ENCODE data around the gene RRP1. TPM values are rescaled to one million over a fixed set of nuclear protein-coding genes. Genes with fewer than 3 reads are reported as not detected.

RRP1 gene
- total RNA-seq, 1 experiment from 2014 or later, result 53.9 TPM

GRCh38 chr21:43794311-43794710 lies 4.9 kb downstream of the RRP1 start:
- H3K36me3 ChIP-seq (ENCODE audit: control insufficient read depth in 1 of 2, insufficient read depth in 2 of 2, low read length in 2 of 2), result peaks cover 66 to 77% of the 10 kb centered on the region in 2 experiments

GRCh38 chr21:43794857-43795256 lies 5.5 kb downstream of the RRP1 start:
- no peaks in the 10 kb centered on the region; the same call in 1 of the 2 replicates for H4K20me1 ChIP-seq (ENCODE audit: insufficient read depth)
- H3K4me3 ChIP-seq (replicated peaks in 1 of 2; ENCODE audit: low read depth in 1 of 2, low read length in 2 of 2), result no peak overlapping the region
- H3K9me3 ChIP-seq (ENCODE audit: control insufficient read depth in 1 of 2, insufficient read depth in 1 of 2, low read depth in 1 of 2, low read length in 2 of 2), result no peaks in the 10 kb centered on the region
- intact Hi-C loops (cut with micrococcal nuclease), result no loop called here
- peaks cover 4 to 12% of the 10 kb centered on the region in 2 experiments; a peak in 3 of 4 replicates for H3K4me1 ChIP-seq (ENCODE audit: control insufficient read depth in 1 of 2, insufficient read depth in 2 of 2, low read length in 2 of 2)
- no peak for DNase-seq (ENCODE audit: low read depth, low spot score)
- peaks cover 70 to 80% of the 10 kb centered on the region in 2 experiments for H3K36me3 ChIP-seq (ENCODE audit: control insufficient read depth in 1 of 2, insufficient read depth in 2 of 2, low read length in 2 of 2)
- no peak overlapping the region for H2AFZ ChIP-seq (ENCODE audit: low read depth, low read length, poor library complexity, severe bottlenecking)
- POLR2A ChIA-PET, result no interaction called here
- RAD21 ChIA-PET (ENCODE audit: low non-redundant PET in 1 of 2, low total read pairs in 2 of 2, uncharacterized antibody in 2 of 2, unreplicated experiment in 2 of 2), result no interaction called here
- ATAC-seq, result no peak
- BruUV-seq (replicated peaks), result no TSS peak
- H3K27ac ChIP-seq (ENCODE audit: low read depth, low read length), result no peak overlapping the region
- CTCF ChIA-PET, result no interaction called here
- no peak overlapping the region for H3K4me2 ChIP-seq (ENCODE audit: low read length)
- no peak for TF ChIP-seq SRF (IDR thresholded peaks at IDR 0.05; ENCODE audit: low read depth)
- TF ChIP-seq POLR2A (IDR thresholded peaks at IDR 0.05; ENCODE audit: borderline replicate concordance, extremely low read depth, insufficient read depth, insufficient read length), result no peak
- TF ChIP-seq ELF1 (IDR thresholded peaks at IDR 0.05; ENCODE audit: borderline replicate concordance, low read depth), result no peak
- TF ChIP-seq TCF7L2 (IDR thresholded peaks at IDR 0.05; ENCODE audit: borderline replicate concordance, extremely low read depth, insufficient read depth, insufficient read length), result no peak
- no peak for TF ChIP-seq ZNF274 (IDR thresholded peaks at IDR 0.05; ENCODE audit: low read depth, low read length)
- TF ChIP-seq, protein P1, sequence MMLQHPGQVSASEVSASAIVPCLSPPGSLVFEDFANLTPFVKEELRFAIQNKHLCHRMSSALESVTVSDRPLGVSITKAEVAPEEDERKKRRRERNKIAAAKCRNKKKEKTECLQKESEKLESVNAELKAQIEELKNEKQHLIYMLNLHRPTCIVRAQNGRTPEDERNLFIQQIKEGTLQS (IDR thresholded peaks at IDR 0.05), result no peak
- TF ChIP-seq EGR1 (IDR thresholded peaks at IDR 0.05; ENCODE audit: low read depth), result no peak
- TF ChIP-seq CBX3 (IDR thresholded peaks at IDR 0.05; ENCODE audit: low read depth), result no peak
- TF ChIP-seq, protein P2, sequence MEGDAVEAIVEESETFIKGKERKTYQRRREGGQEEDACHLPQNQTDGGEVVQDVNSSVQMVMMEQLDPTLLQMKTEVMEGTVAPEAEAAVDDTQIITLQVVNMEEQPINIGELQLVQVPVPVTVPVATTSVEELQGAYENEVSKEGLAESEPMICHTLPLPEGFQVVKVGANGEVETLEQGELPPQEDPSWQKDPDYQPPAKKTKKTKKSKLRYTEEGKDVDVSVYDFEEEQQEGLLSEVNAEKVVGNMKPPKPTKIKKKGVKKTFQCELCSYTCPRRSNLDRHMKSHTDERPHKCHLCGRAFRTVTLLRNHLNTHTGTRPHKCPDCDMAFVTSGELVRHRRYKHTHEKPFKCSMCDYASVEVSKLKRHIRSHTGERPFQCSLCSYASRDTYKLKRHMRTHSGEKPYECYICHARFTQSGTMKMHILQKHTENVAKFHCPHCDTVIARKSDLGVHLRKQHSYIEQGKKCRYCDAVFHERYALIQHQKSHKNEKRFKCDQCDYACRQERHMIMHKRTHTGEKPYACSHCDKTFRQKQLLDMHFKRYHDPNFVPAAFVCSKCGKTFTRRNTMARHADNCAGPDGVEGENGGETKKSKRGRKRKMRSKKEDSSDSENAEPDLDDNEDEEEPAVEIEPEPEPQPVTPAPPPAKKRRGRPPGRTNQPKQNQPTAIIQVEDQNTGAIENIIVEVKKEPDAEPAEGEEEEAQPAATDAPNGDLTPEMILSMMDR (IDR thresholded peaks at IDR 0.05 in 2 of 3, conservative IDR thresholded peaks at IDR 0.05 in 1 of 3; ENCODE audit: borderline replicate concordance in 1 of 3, insufficient read depth in 1 of 3, low read depth in 2 of 3, low read length in 2 of 3), result no peak
- no peak for TF ChIP-seq CEBPB (IDR thresholded peaks at IDR 0.05; ENCODE audit: low read depth)
- TF ChIP-seq SP1 (IDR thresholded peaks at IDR 0.05; ENCODE audit: low read depth), result no peak
- TF ChIP-seq MAX (IDR thresholded peaks at IDR 0.05), result no peak
- peaks cover 75% of the 10 kb centered on the region for H3K79me2 ChIP-seq (ENCODE audit: insufficient read depth, low read length)
- H3K27me3 ChIP-seq (ENCODE audit: insufficient read depth, low read length), result no peaks in the 10 kb centered on the region
- no peak overlapping the region for H3K9ac ChIP-seq (ENCODE audit: low read length)
- H3K9me2 ChIP-seq (ENCODE audit: insufficient read depth), result no peaks in the 10 kb centered on the region

More at GRCh38 chr21:43794311-43794710, 4.9 kb downstream of the RRP1 start:
- ChIA-PET RAD21 (ENCODE audit: low non-redundant PET in 1 of 2, low total read pairs in 2 of 2, uncharacterized antibody in 2 of 2, unreplicated experiment in 2 of 2) (no interaction called here), POLR2A (no interaction called here), CTCF (no interaction called here)
- ATAC-seq (no peak), DNase-seq (ENCODE audit: low read depth, low spot score) (no peak)
- H3K27me3 ChIP-seq (ENCODE audit: insufficient read depth, low read length), result no peaks in the 10 kb centered on the region
- no peak overlapping the region for H3K27ac ChIP-seq (ENCODE audit: low read depth, low read length)
- H3K4me3 ChIP-seq (replicated peaks in 1 of 2; ENCODE audit: low read depth in 1 of 2, low read length in 2 of 2), result no peak overlapping the region
- H3K9me3 ChIP-seq (ENCODE audit: control insufficient read depth in 1 of 2, insufficient read depth in 1 of 2, low read depth in 1 of 2, low read length in 2 of 2), result no peaks in the 10 kb centered on the region
- H3K79me2 ChIP-seq (ENCODE audit: insufficient read depth, low read length), result peaks cover 80% of the 10 kb centered on the region
- intact Hi-C loops (cut with micrococcal nuclease), result no loop called here
- H2AFZ ChIP-seq (ENCODE audit: low read depth, low read length, poor library complexity, severe bottlenecking), result no peak overlapping the region
- H3K9me2 ChIP-seq (ENCODE audit: insufficient read depth), result no peaks in the 10 kb centered on the region
- BruUV-seq (replicated peaks), result no TSS peak
- H3K9ac ChIP-seq (ENCODE audit: low read length), result no peak overlapping the region
- TF ChIP-seq EGR1 (IDR thresholded peaks at IDR 0.05; ENCODE audit: low read depth) (no peak), SRF (IDR thresholded peaks at IDR 0.05; ENCODE audit: low read depth) (no peak), POLR2A (IDR thresholded peaks at IDR 0.05; ENCODE audit: borderline replicate concordance, extremely low read depth, insufficient read depth, insufficient read length) (no peak), EZH2 (IDR thresholded peaks at IDR 0.05) (no peak), SP1 (IDR thresholded peaks at IDR 0.05; ENCODE audit: low read depth) (no peak), ELF1 (IDR thresholded peaks at IDR 0.05; ENCODE audit: borderline replicate concordance, low read depth) (no peak), FOSL1 (IDR thresholded peaks at IDR 0.05; ENCODE audit: low read depth) (no peak)
- TF ChIP-seq, protein P1 (IDR thresholded peaks at IDR 0.05), result no peak
- TF ChIP-seq, protein P3, sequence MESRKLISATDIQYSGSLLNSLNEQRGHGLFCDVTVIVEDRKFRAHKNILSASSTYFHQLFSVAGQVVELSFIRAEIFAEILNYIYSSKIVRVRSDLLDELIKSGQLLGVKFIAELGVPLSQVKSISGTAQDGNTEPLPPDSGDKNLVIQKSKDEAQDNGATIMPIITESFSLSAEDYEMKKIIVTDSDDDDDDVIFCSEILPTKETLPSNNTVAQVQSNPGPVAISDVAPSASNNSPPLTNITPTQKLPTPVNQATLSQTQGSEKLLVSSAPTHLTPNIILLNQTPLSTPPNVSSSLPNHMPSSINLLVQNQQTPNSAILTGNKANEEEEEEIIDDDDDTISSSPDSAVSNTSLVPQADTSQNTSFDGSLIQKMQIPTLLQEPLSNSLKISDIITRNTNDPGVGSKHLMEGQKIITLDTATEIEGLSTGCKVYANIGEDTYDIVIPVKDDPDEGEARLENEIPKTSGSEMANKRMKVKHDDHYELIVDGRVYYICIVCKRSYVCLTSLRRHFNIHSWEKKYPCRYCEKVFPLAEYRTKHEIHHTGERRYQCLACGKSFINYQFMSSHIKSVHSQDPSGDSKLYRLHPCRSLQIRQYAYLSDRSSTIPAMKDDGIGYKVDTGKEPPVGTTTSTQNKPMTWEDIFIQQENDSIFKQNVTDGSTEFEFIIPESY (IDR thresholded peaks at IDR 0.05; ENCODE audit: extremely low read depth, insufficient replicate concordance, low read length), result no peak
- peaks cover 4 to 12% of the 10 kb centered on the region in 2 experiments; a peak in 3 of 4 replicates for H3K4me1 ChIP-seq (ENCODE audit: control insufficient read depth in 1 of 2, insufficient read depth in 2 of 2, low read length in 2 of 2)
- no peak overlapping the region for H3K4me2 ChIP-seq (ENCODE audit: low read length)
- H4K20me1 ChIP-seq (ENCODE audit: insufficient read depth), result no peaks in the 10 kb centered on the region; the same call in 1 of the 2 replicates
